HEK293T (cell line): ENCODE data around the gene AGBL1.

ENCODE experiments used
- CTCF ChIA-PET: fragments of 350-600 bp; formaldehyde crosslinking; extraction: SDS; loops from one replicate; lab custom pipeline; 2021; ENCODE audit warnings: antibody characterized with exemption, inconsistent platforms; lab: Yijun Ruan, JAX
- POLR2A ChIA-PET: fragments of 350-600 bp; formaldehyde crosslinking; extraction: SDS; loops from one replicate; lab custom pipeline; 2020; ENCODE audit warnings: antibody characterized with exemption, inconsistent platforms; lab: Yijun Ruan, JAX
- DNase-seq: peaks from one replicate; pipeline ENCODE4 v3.0.0; 2012; ENCODE audit warnings: mixed read lengths; ENCODE audit errors: extremely low spot score
- ARNT ChIP-seq: fragments of 450-650 bp; IDR thresholded peaks from 2 replicates; pipeline ENCODE4 v1.6.1; 2017; ENCODE audit warnings: mild to moderate bottlenecking
- BHLHE40 ChIP-seq: fragments of 450-650 bp; IDR thresholded peaks from 2 replicates; pipeline ENCODE4 v1.6.1; 2016; ENCODE audit warnings: mild to moderate bottlenecking, moderate library complexity, borderline replicate concordance
- CTBP1 ChIP-seq: fragments of 450-650 bp; IDR thresholded peaks from 2 replicates; pipeline ENCODE4 v1.6.1; 2016; ENCODE audit warnings: borderline replicate concordance
- ELF4 ChIP-seq: fragments of 450-650 bp; IDR thresholded peaks from 2 replicates; pipeline ENCODE4 v1.6.1; 2017; ENCODE audit warnings: antibody characterized with exemption
- FOXA1 ChIP-seq: fragments of 450-650 bp; IDR thresholded peaks from 2 replicates; pipeline ENCODE4 v1.6.1; 2016; ENCODE audit warnings: mild to moderate bottlenecking
- FOXK2 ChIP-seq: fragments of 450-650 bp; IDR thresholded peaks from 2 replicates; pipeline ENCODE4 v1.6.1; 2016; ENCODE audit warnings: mild to moderate bottlenecking
- FOXM1 ChIP-seq: fragments of 450-650 bp; IDR thresholded peaks from 2 replicates; pipeline ENCODE4 v1.6.1; 2017; ENCODE audit warnings: mild to moderate bottlenecking, borderline replicate concordance
- HDGF ChIP-seq: fragments of 450-650 bp; IDR thresholded peaks from 2 replicates; pipeline ENCODE4 v1.6.1; 2017; ENCODE audit warnings: antibody characterized with exemption, borderline replicate concordance
- L3MBTL2 ChIP-seq: fragments of 450-650 bp; conservative IDR thresholded peaks from 2 replicates; pipeline ENCODE4 v1.6.1; 2016; ENCODE audit warnings: mild to moderate bottlenecking
- LEF1 ChIP-seq: fragments of 450-650 bp; IDR thresholded peaks from 2 replicates; pipeline ENCODE4 v1.6.1; 2017; ENCODE audit warnings: mild to moderate bottlenecking, borderline replicate concordance
- NFRKB ChIP-seq: fragments of 450-650 bp; IDR thresholded peaks from 2 replicates; pipeline ENCODE4 v1.6.1; 2016; ENCODE audit warnings: mild to moderate bottlenecking, moderate library complexity
- SP1 ChIP-seq: fragments of 450-650 bp; IDR thresholded peaks from 2 replicates; pipeline ENCODE4 v1.6.1; 2017
- SUZ12 ChIP-seq: fragments of 450-650 bp; IDR thresholded peaks from 2 replicates; pipeline ENCODE4 v1.6.1; 2016; ENCODE audit warnings: mild to moderate bottlenecking
- TARDBP ChIP-seq: fragments of 450-650 bp; IDR thresholded peaks from 2 replicates; pipeline ENCODE4 v1.6.1; 2016
- ZNF384 ChIP-seq: fragments of 450-650 bp; IDR thresholded peaks from 2 replicates; pipeline ENCODE4 v1.6.1; 2016
- TF ChIP-seq, protein P1 (sequence below): fragments of 450-650 bp; IDR thresholded peaks from 2 replicates; pipeline ENCODE4 v1.6.1; 2016

The AGBL1 gene

GRCh38 chr15:86229306-86229705 lies 149.6 kb downstream of the AGBL1 start:
- no peak for TF ChIP-seq NFRKB
- TF ChIP-seq FOXM1 = no peak
- TF ChIP-seq SP1 = no peak
- TF ChIP-seq FOXK2 = no peak
- TF ChIP-seq BHLHE40 = no peak
- CTCF ChIA-PET = no interaction called here
- POLR2A ChIA-PET = interaction anchor here (0.9 kb wide), 1 partner anchor 63 kb away, joined by 3 read pairs; no protein-coding TSS in a partner anchor
- no peak for DNase-seq

DNA sequence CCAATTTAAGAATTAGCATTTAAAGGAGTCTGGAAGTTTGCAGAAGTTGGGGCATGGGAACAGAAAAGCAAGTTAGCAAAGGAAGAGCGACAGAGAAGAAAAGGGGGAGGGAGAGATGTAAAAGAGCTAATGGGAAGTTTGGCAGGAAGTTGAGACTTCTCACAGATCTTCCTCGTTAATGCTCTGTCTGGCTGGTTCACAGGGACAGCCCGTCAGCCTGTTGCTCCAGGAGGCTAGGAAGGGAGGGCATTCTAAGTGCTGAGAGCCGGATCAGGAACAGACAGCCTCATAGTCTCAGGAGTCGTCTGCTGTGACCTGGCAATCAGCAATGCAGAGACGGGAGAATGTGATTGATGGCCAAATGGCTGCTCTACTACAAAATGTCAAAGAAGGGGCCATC lies 150.3 kb downstream of the AGBL1 start:
- ChIA-PET POLR2A (interaction anchor here (0.9 to 1.4 kb wide), 2 partner anchors 64 to 326 kb away, joined by 3 to 4 read pairs; no protein-coding TSS in a partner anchor), CTCF (no interaction called here)
- TF ChIP-seq HDGF = no peak
- TF ChIP-seq NFRKB = no peak
- TF ChIP-seq BHLHE40 = no peak
- TF ChIP-seq L3MBTL2 = no peak
- no peak for TF ChIP-seq FOXM1
- TF ChIP-seq FOXA1 = no peak
- no peak for TF ChIP-seq TARDBP
- TF ChIP-seq ZNF384 = no peak
- TF ChIP-seq CTBP1 = no peak
- no peak for TF ChIP-seq ELF4
- no peak for TF ChIP-seq FOXK2
- TF ChIP-seq LEF1 = no peak
- TF ChIP-seq, protein P1, sequence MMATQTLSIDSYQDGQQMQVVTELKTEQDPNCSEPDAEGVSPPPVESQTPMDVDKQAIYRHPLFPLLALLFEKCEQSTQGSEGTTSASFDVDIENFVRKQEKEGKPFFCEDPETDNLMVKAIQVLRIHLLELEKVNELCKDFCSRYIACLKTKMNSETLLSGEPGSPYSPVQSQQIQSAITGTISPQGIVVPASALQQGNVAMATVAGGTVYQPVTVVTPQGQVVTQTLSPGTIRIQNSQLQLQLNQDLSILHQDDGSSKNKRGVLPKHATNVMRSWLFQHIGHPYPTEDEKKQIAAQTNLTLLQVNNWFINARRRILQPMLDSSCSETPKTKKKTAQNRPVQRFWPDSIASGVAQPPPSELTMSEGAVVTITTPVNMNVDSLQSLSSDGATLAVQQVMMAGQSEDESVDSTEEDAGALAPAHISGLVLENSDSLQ = no peak
- no peak for TF ChIP-seq ARNT
- no peak for TF ChIP-seq SP1
- no peak for TF ChIP-seq SUZ12
- no peak for DNase-seq

GRCh38 chr15:86231864-86232721 lies 152.4 kb downstream of the AGBL1 start:
- ChIA-PET POLR2A (interaction anchor here (1.2 kb wide), 1 partner anchor 146 kb away, joined by 3 read pairs; no protein-coding TSS in a partner anchor), CTCF (interaction anchor here (0.6 to 3.0 kb wide), 10 partner anchors 12 to 530 kb away, joined by 3 to 29 read pairs (median 3); no protein-coding TSS in a partner anchor)
- peak; percentile 56 for DNase-seq
- TF ChIP-seq SUZ12 = no peak
- TF ChIP-seq FOXK2 = no peak
- TF ChIP-seq L3MBTL2 = no peak

GRCh38 chr15:86235667-86236066 lies 156.0 kb downstream of the AGBL1 start:
- ChIA-PET POLR2A (no interaction called here), CTCF (no interaction called here)
- DNase-seq = no peak
- TF ChIP-seq, protein P1 = no peak

- no peak for DNase-seq
- TF ChIP-seq FOXA1 (no peak), NFRKB (no peak), TARDBP (no peak), HDGF (no peak), FOXM1 (no peak), FOXK2 (no peak), LEF1 (no peak), ARNT (no peak), BHLHE40 (no peak), L3MBTL2 (no peak), SP1 (no peak), SUZ12 (no peak), ELF4 (no peak), CTBP1 (no peak), ZNF384 (no peak)
- TF ChIP-seq, protein P1 = no peak
- ChIA-PET CTCF (no interaction called here), POLR2A (no interaction called here)
Observed at GRCh38 chr15:86236356-86237110, 156.9 kb downstream of the AGBL1 start.

GRCh38 chr15:86237111-86237500 lies 157.4 kb downstream of the AGBL1 start:
- CTCF ChIA-PET = no interaction called here
- no peak for DNase-seq

More at GRCh38 chr15:86237111-86237500, 157.4 kb downstream of the AGBL1 start:
- TF ChIP-seq L3MBTL2 = no peak
- no peak for TF ChIP-seq SUZ12
- no peak for TF ChIP-seq BHLHE40
- TF ChIP-seq FOXA1 = no peak
- POLR2A ChIA-PET = no interaction called here
